ENCODE data around the gene DRD2.

DNA sequence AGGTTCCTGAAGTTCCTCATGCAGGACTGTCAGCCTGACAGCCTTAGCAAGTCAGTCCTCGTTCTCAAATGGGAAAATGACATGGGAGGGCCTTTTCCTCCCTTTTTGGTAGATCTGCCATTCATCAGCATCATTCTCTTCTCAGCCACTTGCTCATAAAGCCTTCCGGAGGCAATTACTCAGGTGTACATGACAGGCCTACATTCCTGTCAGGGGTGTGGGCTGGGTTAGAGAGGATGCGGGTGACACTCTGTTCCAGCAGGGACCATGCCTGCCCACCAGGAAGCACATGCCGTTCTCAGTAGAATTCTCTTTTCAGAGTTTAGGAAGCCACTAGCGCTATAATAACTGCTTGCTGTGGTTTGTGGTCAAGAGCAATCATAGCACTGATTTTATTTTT lies 111.8 kb downstream of the DRD2 start:
- TF ChIP-seq POLR2A (IDR thresholded peaks at IDR 0.05; ENCODE audit: low read depth, low read length) (no peak), SPI1 (IDR thresholded peaks at IDR 0.05; ENCODE audit: low read depth, low read length) (no peak), POLR2AphosphoS5 (IDR thresholded peaks at IDR 0.05; ENCODE audit: low read depth, low read length) (no peak), TAF1 (IDR thresholded peaks at IDR 0.05; ENCODE audit: low read depth, low read length) (no peak), PAX5 (IDR thresholded peaks at IDR 0.05; ENCODE audit: insufficient read depth, low read length, severe bottlenecking) (no peak), POU2F2 (IDR thresholded peaks at IDR 0.05; ENCODE audit: low read depth, low read length) (no peak)
